Caco-2 (cell line): Measurements from ENCODE around the gene ERC2. TPM values are rescaled to one million over a fixed set of nuclear protein-coding genes. Genes with fewer than 3 reads are reported as not detected.

Experiments used
- BruUV-seq: library from RNA; stranded (reverse); fragments of 400-500 nt; replicated peaks from 2 replicates; lab custom pipeline; 2021; lab: Mats Ljungman, UMichigan
- CTCF ChIA-PET: fragments of 300-600 bp; sonication (Branson Sonifier 250); formaldehyde crosslinking; loops from one replicate; lab custom pipeline; 2022; ENCODE audit warnings: antibody characterized with exemption; lab: Charles Lee
- POLR2A ChIA-PET: fragments of 300-600 bp; sonication (Branson Sonifier 250); formaldehyde crosslinking; loops from one replicate; lab custom pipeline; 2022; ENCODE audit warnings: antibody characterized with exemption; lab: Charles Lee
- DNase-seq, 2 experiments: peaks; one replicate each; pipeline versions ENCODE4 v3.0.0 to v3.0.0-alpha.2; 2020 to 2022
- H3K27me3 ChIP-seq: replicated peaks from 2 replicates; pipeline ENCODE4 v1.6.0; 2011; ENCODE audit warnings: low read length; ENCODE audit not compliant: control insufficient read depth, insufficient read depth
- H3K36me3 ChIP-seq: 2 replicates; pipeline ENCODE4 v1.5.1; 2011; ENCODE audit warnings: low read length; ENCODE audit not compliant: control insufficient read depth, insufficient read depth
- H3K4me1 ChIP-seq: fragments of 250-450 bp; sonication (Bioruptor Pico); 2 replicates; pipeline ENCODE4 v1.5.1; 2020; ENCODE audit warnings: mild to moderate bottlenecking
- H3K4me3 ChIP-seq: 2 replicates; pipeline ENCODE4 v1.5.1; 2011; ENCODE audit warnings: low read depth, mild to moderate bottlenecking, control low read depth, low read length
- H3K9me3 ChIP-seq: fragments of 250-450 bp; sonication (Bioruptor Pico); 2 replicates; pipeline ENCODE4 v1.5.1; 2020; ENCODE audit warnings: mild to moderate bottlenecking, moderate library complexity
- H3K27ac Mint-ChIP-seq: one replicate; pipeline ENCODE4 v1.8.0; 2022; ENCODE audit warnings: mixed read lengths; ENCODE audit not compliant: unreplicated experiment
- H3K27me3 Mint-ChIP-seq: one replicate; pipeline ENCODE4 v1.8.0; 2022; ENCODE audit warnings: mixed read lengths; ENCODE audit not compliant: insufficient read depth, unreplicated experiment
- H3K36me3 Mint-ChIP-seq: one replicate; pipeline ENCODE4 v1.8.0; 2022; ENCODE audit warnings: mild to moderate bottlenecking, mixed read lengths; ENCODE audit not compliant: insufficient read depth, unreplicated experiment
- H3K4me1 Mint-ChIP-seq: one replicate; pipeline ENCODE4 v1.8.0; 2022; ENCODE audit warnings: low read depth, mixed read lengths; ENCODE audit not compliant: unreplicated experiment
- H3K4me3 Mint-ChIP-seq: one replicate; pipeline ENCODE4 v1.8.0; 2022; ENCODE audit warnings: mild to moderate bottlenecking, moderate library complexity, mixed read lengths; ENCODE audit not compliant: unreplicated experiment
- H3K9me3 Mint-ChIP-seq: one replicate; pipeline ENCODE4 v1.8.0; 2022; ENCODE audit warnings: mixed read lengths; ENCODE audit not compliant: unreplicated experiment
- intact Hi-C: fragments of 100-400 bp; cut with micrococcal nuclease; formaldehyde crosslinking; loops from one replicate; pipeline ENCODE4 v1.10.0; 2022; ENCODE audit not compliant: unreplicated experiment
- total RNA-seq: library from RNA; stranded (reverse); gene quantifications from 2 replicates; pipeline ENCODE4 v1.2.3, GENCODE V29; 2022
- TF ChIP-seq, protein P1 (sequence below), 2 experiments: fragments of 200-600 bp in 1 of 2; IDR thresholded peaks; 1 replicate in 1 of 2; 2 replicates in 1 of 2; pipeline versions ENCODE4 v1.5.1 to v1.8.0; 2011 to 2022; ENCODE audit warnings: antibody characterized with exemption in 1 of 2, control low read depth in 1 of 2, inconsistent platforms in 1 of 2, low read depth in 1 of 2, low read length in 1 of 2, mild to moderate bottlenecking in 1 of 2, moderate library complexity in 1 of 2; ENCODE audit not compliant: insufficient read depth in 1 of 2, severe bottlenecking in 1 of 2, unreplicated experiment in 1 of 2

The ERC2 gene
- total RNA-seq, 1 experiment from 2014 or later: 0.54 TPM

DNA sequence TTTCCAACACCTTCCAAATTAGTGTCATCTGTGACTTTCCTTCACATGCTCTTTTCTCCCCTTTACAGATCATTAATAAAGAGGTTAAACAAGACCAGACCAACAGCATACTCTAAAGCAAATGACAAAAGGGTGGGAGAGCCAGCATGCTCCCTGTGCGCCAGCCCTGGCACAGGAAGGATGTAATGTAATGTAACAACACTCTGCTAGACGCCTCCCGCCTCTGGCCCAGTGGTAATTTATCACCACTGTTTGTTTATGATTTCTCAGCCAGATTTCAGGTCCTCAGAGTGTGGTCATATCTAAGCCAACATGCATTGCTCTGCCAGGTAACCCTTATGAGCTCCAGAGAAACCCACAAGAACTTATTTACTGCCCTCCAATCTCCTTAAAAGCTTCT lies 791.6 kb downstream of the ERC2 start:
- DNase-seq: no peak
- no TSS peak for BruUV-seq
- Mint-ChIP-seq H3K4me1 (no peaks in the 10 kb centered on the region), H3K36me3 (no peaks in the 10 kb centered on the region), H3K4me3 (no peak overlapping the region), H3K9me3 (no peaks in the 10 kb centered on the region), H3K27me3 (peaks cover 10% of the 10 kb centered on the region), H3K27ac (no peak overlapping the region)
- TF ChIP-seq, protein P1, sequence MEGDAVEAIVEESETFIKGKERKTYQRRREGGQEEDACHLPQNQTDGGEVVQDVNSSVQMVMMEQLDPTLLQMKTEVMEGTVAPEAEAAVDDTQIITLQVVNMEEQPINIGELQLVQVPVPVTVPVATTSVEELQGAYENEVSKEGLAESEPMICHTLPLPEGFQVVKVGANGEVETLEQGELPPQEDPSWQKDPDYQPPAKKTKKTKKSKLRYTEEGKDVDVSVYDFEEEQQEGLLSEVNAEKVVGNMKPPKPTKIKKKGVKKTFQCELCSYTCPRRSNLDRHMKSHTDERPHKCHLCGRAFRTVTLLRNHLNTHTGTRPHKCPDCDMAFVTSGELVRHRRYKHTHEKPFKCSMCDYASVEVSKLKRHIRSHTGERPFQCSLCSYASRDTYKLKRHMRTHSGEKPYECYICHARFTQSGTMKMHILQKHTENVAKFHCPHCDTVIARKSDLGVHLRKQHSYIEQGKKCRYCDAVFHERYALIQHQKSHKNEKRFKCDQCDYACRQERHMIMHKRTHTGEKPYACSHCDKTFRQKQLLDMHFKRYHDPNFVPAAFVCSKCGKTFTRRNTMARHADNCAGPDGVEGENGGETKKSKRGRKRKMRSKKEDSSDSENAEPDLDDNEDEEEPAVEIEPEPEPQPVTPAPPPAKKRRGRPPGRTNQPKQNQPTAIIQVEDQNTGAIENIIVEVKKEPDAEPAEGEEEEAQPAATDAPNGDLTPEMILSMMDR (IDR thresholded peaks at IDR 0.05; ENCODE audit: insufficient read depth in 1 of 2, low read depth in 1 of 2, low read length in 1 of 2, severe bottlenecking in 1 of 2, unreplicated experiment in 1 of 2): no peak
- H3K27me3 ChIP-seq: no peaks in the 10 kb centered on the region
- H3K36me3 ChIP-seq: no peaks in the 10 kb centered on the region
- no peaks in the 10 kb centered on the region for H3K4me1 ChIP-seq
- intact Hi-C loops: no loop called here
- CTCF ChIA-PET: no interaction called here
- H3K9me3 ChIP-seq: no peaks in the 10 kb centered on the region
- POLR2A ChIA-PET: no interaction called here
- no peak overlapping the region for H3K4me3 ChIP-seq

DNA sequence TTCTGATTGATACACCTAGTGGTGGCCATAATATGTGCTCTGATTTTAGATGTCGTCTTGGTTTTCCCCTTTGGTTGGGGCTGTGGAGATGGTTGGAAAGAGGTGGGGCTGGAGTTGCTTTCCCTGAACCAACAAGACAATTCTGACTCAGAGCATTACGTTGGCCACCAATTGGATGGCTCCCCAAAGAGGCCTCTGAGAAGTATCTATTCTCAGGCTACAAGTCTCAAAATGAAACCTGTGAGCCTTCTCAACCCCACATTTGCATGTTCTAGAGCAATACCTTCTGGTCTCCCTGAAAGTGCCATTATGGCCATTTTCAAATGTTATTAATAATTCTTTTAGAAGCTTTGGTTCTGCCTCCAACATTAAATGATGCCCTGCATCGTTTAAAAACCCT lies 792.8 kb downstream of the ERC2 start:
- DNase-seq: no peak
- BruUV-seq: no TSS peak
- H3K4me1 Mint-ChIP-seq: no peaks in the 10 kb centered on the region
- H3K4me3 Mint-ChIP-seq: no peak overlapping the region
- Histone ChIP-seq H3K27me3 (no peaks in the 10 kb centered on the region), H3K4me1 (no peaks in the 10 kb centered on the region), H3K9me3 (no peaks in the 10 kb centered on the region), H3K36me3 (no peaks in the 10 kb centered on the region), H3K4me3 (no peak overlapping the region)
- peaks cover 8% of the 10 kb centered on the region for H3K27me3 Mint-ChIP-seq
- intact Hi-C loops: no loop called here
- no peaks in the 10 kb centered on the region for H3K36me3 Mint-ChIP-seq
- TF ChIP-seq, protein P1 (IDR thresholded peaks at IDR 0.05; ENCODE audit: insufficient read depth in 1 of 2, low read depth in 1 of 2, low read length in 1 of 2, severe bottlenecking in 1 of 2, unreplicated experiment in 1 of 2): no peak
- no peak overlapping the region for H3K27ac Mint-ChIP-seq
- POLR2A ChIA-PET: no interaction called here
- CTCF ChIA-PET: no interaction called here
- H3K9me3 Mint-ChIP-seq: peaks cover 1% of the 10 kb centered on the region

DNA sequence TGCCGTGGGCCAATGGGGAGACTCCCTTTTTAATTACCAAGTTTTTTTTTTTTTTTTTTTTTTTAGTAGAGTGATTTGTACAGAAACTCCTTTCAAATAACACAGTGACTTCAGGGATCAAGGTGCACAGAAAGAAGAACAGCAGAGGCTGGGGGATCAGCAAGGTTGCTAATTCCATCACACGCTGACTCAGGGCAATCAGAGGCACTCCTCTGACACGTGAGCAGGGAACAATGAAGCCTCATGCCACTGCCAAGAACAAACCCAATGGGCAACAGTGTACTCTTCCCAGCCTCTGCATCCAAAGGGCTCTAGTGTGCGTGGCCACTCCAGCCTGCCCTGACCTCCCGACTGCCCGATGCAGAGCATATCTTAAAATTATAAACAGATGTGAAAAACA lies 794.5 kb downstream of the ERC2 start:
- Mint-ChIP-seq H3K4me1 (no peaks in the 10 kb centered on the region), H3K9me3 (peaks cover 10% of the 10 kb centered on the region), H3K27me3 (peaks cover 5% of the 10 kb centered on the region), H3K27ac (no peak overlapping the region), H3K36me3 (no peaks in the 10 kb centered on the region), H3K4me3 (no peak overlapping the region)
- intact Hi-C loops: no loop called here
- Histone ChIP-seq H3K9me3 (no peaks in the 10 kb centered on the region), H3K4me1 (no peaks in the 10 kb centered on the region), H3K4me3 (no peak overlapping the region), H3K27me3 (no peaks in the 10 kb centered on the region), H3K36me3 (no peaks in the 10 kb centered on the region)
- POLR2A ChIA-PET: no interaction called here
- no TSS peak for BruUV-seq
- CTCF ChIA-PET: no interaction called here
- TF ChIP-seq, protein P1 (IDR thresholded peaks at IDR 0.05; ENCODE audit: insufficient read depth in 1 of 2, low read depth in 1 of 2, low read length in 1 of 2, severe bottlenecking in 1 of 2, unreplicated experiment in 1 of 2): no peak
- DNase-seq: no peak
